Loucy (cell line): ENCODE measurements around the gene CRELD2.

ENCODE experiments used
- H2AFZ ChIP-seq: fragments of 200-600 bp; sonication (generic); 2 replicates; pipeline ENCODE4 v1.6.0; 2016; ENCODE audit warnings: antibody characterized with exemption, mild to moderate bottlenecking, low read length, moderate library complexity
- H3F3A ChIP-seq: fragments of 200-600 bp; 2 replicates; pipeline ENCODE4 v1.6.0; 2016; ENCODE audit warnings: antibody characterized with exemption, low read depth, mild to moderate bottlenecking
- H3K27me3 ChIP-seq: fragments of 200-600 bp; sonication (generic); 2 replicates; pipeline ENCODE4 v1.6.1; 2014; ENCODE audit warnings: low read length, mild to moderate bottlenecking; ENCODE audit not compliant: insufficient read depth, poor library complexity, severe bottlenecking
- H3K36me3 ChIP-seq: fragments of 200-600 bp; sonication (generic); 2 replicates; pipeline ENCODE4 v1.6.1; 2016; ENCODE audit warnings: low read length; ENCODE audit not compliant: insufficient read depth
- H3K4me1 ChIP-seq: fragments of 200-600 bp; sonication (generic); 2 replicates; pipeline ENCODE4 v1.5.1; 2014; ENCODE audit warnings: low read length, mild to moderate bottlenecking; ENCODE audit not compliant: insufficient read depth, poor library complexity, severe bottlenecking
- H3K4me2 ChIP-seq: fragments of 200-600 bp; sonication (generic); 2 replicates; pipeline ENCODE4 v1.6.0; 2014; ENCODE audit warnings: antibody characterized with exemption, low read length, low read depth, mild to moderate bottlenecking; ENCODE audit not compliant: poor library complexity, severe bottlenecking
- H3K4me3 ChIP-seq: fragments of 200-600 bp; sonication (generic); 2 replicates; pipeline ENCODE4 v1.5.1; 2014; ENCODE audit warnings: low read length, mild to moderate bottlenecking, mixed read lengths; ENCODE audit not compliant: poor library complexity, severe bottlenecking
- H3K79me2 ChIP-seq: fragments of 200-600 bp; sonication (generic); 2 replicates; pipeline ENCODE4 v1.6.1; 2014; ENCODE audit warnings: low read length; ENCODE audit not compliant: insufficient read depth
- H3K9ac ChIP-seq: fragments of 200-600 bp; sonication (generic); 2 replicates; pipeline ENCODE4 v1.6.0; 2014; ENCODE audit warnings: mild to moderate bottlenecking, low read depth, low read length, moderate library complexity; ENCODE audit not compliant: poor library complexity, severe bottlenecking
- H3K9me2 ChIP-seq: fragments of 200-600 bp; sonication (generic); replicated peaks from 2 replicates; pipeline ENCODE4 v1.6.1; 2016; ENCODE audit warnings: low read depth, low read length, mixed read lengths
- H3K9me3 ChIP-seq: fragments of 200-600 bp; sonication (generic); 2 replicates; pipeline ENCODE4 v1.6.1; 2014; ENCODE audit warnings: mild to moderate bottlenecking, antibody characterized with exemption, low read length, low read depth; ENCODE audit not compliant: insufficient read depth
- H4K20me1 ChIP-seq: fragments of 200-600 bp; sonication (generic); 2 replicates; pipeline ENCODE4 v1.6.0; 2014; ENCODE audit warnings: antibody characterized with exemption, low read length, mild to moderate bottlenecking; ENCODE audit not compliant: insufficient read depth, poor library complexity, severe bottlenecking
- CTCF ChIP-seq: fragments of 200-600 bp; sonication (generic); conservative IDR thresholded peaks from 2 replicates; pipeline ENCODE4 v1.5.1; 2014; ENCODE audit warnings: mild to moderate bottlenecking, antibody characterized with exemption, low read length
- EZH2phosphoT487 ChIP-seq: fragments of 200-600 bp; IDR thresholded peaks from 2 replicates; pipeline ENCODE4 v1.6.1; 2018; ENCODE audit warnings: antibody characterized with exemption, mild to moderate bottlenecking, moderate library complexity, borderline replicate concordance

CRELD2 gene

GRCh38 chr22:49951000-49951677 is 32.7 kb downstream of the CRELD2 start:
- no peak for TF ChIP-seq CTCF
- no peak for TF ChIP-seq EZH2phosphoT487
- Histone ChIP-seq H3K9ac (no peak overlapping the region), H3K4me1 (peaks cover 5% of the 10 kb centered on the region), H3K27me3 (no peaks in the 10 kb centered on the region), H3K4me3 (no peak overlapping the region), H3K4me2 (no peak overlapping the region), H3K79me2 (no peaks in the 10 kb centered on the region), H3F3A (no peaks in the 10 kb centered on the region), H2AFZ (no peak overlapping the region), H3K9me2 (no peaks in the 10 kb centered on the region), H4K20me1 (no peaks in the 10 kb centered on the region), H3K36me3 (no peaks in the 10 kb centered on the region), H3K9me3 (no peaks in the 10 kb centered on the region)

- Histone ChIP-seq H4K20me1 (no peaks in the 10 kb centered on the region), H3K4me2 (no peak overlapping the region), H3F3A (no peaks in the 10 kb centered on the region), H3K9me3 (no peaks in the 10 kb centered on the region), H3K27me3 (no peaks in the 10 kb centered on the region), H3K4me1 (peaks cover 5% of the 10 kb centered on the region), H3K9me2 (no peaks in the 10 kb centered on the region), H3K36me3 (no peaks in the 10 kb centered on the region), H3K9ac (no peak overlapping the region), H3K4me3 (no peak overlapping the region), H2AFZ (no peak overlapping the region), H3K79me2 (no peaks in the 10 kb centered on the region)
- TF ChIP-seq EZH2phosphoT487: no peak
- no peak for TF ChIP-seq CTCF
Measured at GRCh38 chr22:49951678-49951985, 33.2 kb downstream of the CRELD2 start.

- Histone ChIP-seq H3K27me3 (no peaks in the 10 kb centered on the region), H3K36me3 (no peaks in the 10 kb centered on the region), H3K4me1 (peaks cover 5% of the 10 kb centered on the region), H3F3A (no peaks in the 10 kb centered on the region), H3K9ac (no peak overlapping the region), H3K9me3 (no peaks in the 10 kb centered on the region), H3K79me2 (no peaks in the 10 kb centered on the region), H3K4me3 (no peak overlapping the region), H4K20me1 (no peaks in the 10 kb centered on the region), H3K9me2 (no peaks in the 10 kb centered on the region), H2AFZ (no peak overlapping the region), H3K4me2 (no peak overlapping the region)
- no peak for TF ChIP-seq EZH2phosphoT487
- no peak for TF ChIP-seq CTCF
Measured at GRCh38 chr22:49951986-49952896, 33.8 kb downstream of the CRELD2 start.
